Activated CD8-positive, alpha-beta memory T cell treated with anti-CD3 and anti-CD28 coated beads, Interleukin-2, amount 10 ng/mL, durations not matched to agents 7 days and 5 days (primary cell): Measurements from ENCODE around the gene SNAI3. TPM values are rescaled to one million over a fixed set of nuclear protein-coding genes. Genes with fewer than 3 reads are reported as not detected.

Experiments
- ATAC-seq: fragments of 150-1000 bp; cut with Tn5 transposase; one replicate; pipeline ENCODE4 v1.10.0; 2021; ENCODE audit warnings: moderate library complexity
- CTCF ChIA-PET: fragments of 350-600 bp; sonication (Branson Sonifier 250); formaldehyde crosslinking; loops from one replicate; lab custom pipeline; 2021; ENCODE audit warnings: antibody characterized with exemption; lab: Charles Lee
- DNase-seq: peaks from one replicate; pipeline ENCODE4 v3.0.0-alpha.2; 2020
- H3K27ac Mint-ChIP-seq: one replicate; pipeline ENCODE4 v1.8.0; 2021; ENCODE audit warnings: mild to moderate bottlenecking, mixed read lengths
- H3K27me3 Mint-ChIP-seq: one replicate; pipeline ENCODE4 v1.8.0; 2021; ENCODE audit warnings: mixed read lengths
- H3K36me3 Mint-ChIP-seq: one replicate; pipeline ENCODE4 v1.8.0; 2021; ENCODE audit warnings: mild to moderate bottlenecking, mixed read lengths
- H3K4me1 Mint-ChIP-seq: one replicate; pipeline ENCODE4 v1.8.0; 2021; ENCODE audit warnings: mixed read lengths
- H3K4me3 Mint-ChIP-seq: one replicate; pipeline ENCODE4 v1.8.0; 2021; ENCODE audit warnings: mild to moderate bottlenecking, moderate library complexity, mixed read lengths
- H3K9me3 Mint-ChIP-seq: one replicate; pipeline ENCODE4 v1.8.0; 2022; ENCODE audit warnings: low read depth, mixed read lengths
- total RNA-seq, 2 experiments: library from RNA; stranded (reverse); gene quantifications; one replicate each; pipeline ENCODE4 v1.2.3, GENCODE V29; 2021

Gene SNAI3
- total RNA-seq, 2 experiments from 2014 or later: 5.6 to 14.1 TPM

DNA sequence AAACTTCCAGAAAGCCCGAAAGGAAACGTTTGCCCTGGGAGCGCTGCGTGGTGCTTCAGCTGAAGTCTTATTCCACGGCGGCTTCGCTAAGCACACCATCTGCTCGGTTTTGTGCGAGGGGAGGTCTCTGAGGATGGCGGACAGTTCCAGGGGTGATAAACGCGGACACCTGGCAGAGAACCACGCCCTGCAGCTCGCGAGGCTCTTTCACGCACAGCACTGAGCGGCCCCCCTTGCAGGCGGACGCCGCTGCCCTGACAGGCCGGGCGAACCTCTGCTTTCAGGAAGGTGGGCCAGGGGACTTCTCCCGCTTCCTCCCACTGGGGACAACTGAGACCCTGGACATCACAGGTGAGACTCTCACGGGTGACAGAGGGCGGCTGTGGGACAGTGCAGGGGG is 27.1 kb downstream of the SNAI3 start:
- CTCF ChIA-PET: interaction anchor here (1.7 kb wide), 1 partner anchor 26 kb away, joined by 6 read pairs; no protein-coding TSS in a partner anchor
- Mint-ChIP-seq H3K27me3 (no peaks in the 10 kb centered on the region), H3K36me3 (peaks cover 6% of the 10 kb centered on the region), H3K4me1 (peaks cover 16% of the 10 kb centered on the region), H3K9me3 (no peaks in the 10 kb centered on the region), H3K4me3 (no peak overlapping the region), H3K27ac (no peak overlapping the region)
- no peak for DNase-seq
- ATAC-seq: no peak

DNA sequence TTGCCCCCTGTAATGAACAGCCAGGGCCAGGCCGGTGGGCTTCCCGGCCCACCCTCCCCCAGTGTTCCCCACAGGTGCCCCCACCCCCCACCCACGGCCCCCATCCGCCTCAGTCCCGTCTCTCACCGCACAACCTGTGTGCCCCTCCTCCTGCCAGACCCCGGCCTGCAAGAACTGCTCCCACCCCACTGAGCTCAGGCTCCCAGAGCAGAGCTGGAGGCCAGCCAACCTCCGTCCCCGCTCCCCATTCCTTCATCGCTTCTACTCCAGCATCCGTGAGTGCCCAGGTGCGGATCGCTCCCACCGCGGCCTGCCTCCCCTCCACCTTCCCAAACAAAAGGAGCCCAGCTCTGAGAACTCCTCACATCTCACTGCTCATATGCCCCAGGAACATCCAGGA is 27.6 kb downstream of the SNAI3 start:
- Mint-ChIP-seq H3K4me3 (no peak overlapping the region), H3K27ac (no peak overlapping the region), H3K36me3 (peaks cover 6% of the 10 kb centered on the region), H3K9me3 (no peaks in the 10 kb centered on the region), H3K27me3 (no peaks in the 10 kb centered on the region), H3K4me1 (peaks cover 13% of the 10 kb centered on the region)
- CTCF ChIA-PET: interaction anchor here (1.7 kb wide), 1 partner anchor 26 kb away, joined by 6 read pairs; no protein-coding TSS in a partner anchor
- no peak for ATAC-seq
- DNase-seq: no peak

DNA sequence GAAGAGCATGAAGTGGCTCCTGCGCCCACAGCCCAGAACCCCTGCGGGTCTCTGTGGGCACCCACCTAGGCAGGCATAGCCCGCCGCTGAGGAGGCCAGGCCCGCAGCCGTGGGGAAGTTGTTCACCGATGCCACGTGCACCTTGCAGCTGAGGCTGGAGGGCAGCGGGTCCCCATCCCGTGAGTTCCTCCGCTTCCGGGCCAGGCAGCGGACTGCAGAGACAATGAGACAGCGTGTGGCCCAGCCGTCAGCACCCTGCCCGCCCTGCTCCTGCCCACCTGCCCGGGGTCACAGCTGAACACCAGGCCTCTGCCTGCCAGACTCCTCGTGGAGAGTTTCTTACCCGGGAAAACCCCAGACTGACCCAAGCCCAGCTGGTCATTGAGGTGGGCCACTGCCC is 28.9 kb downstream of the SNAI3 start:
- H3K4me1 Mint-ChIP-seq: peaks cover 13% of the 10 kb centered on the region
- ATAC-seq (no peak), DNase-seq (no peak)
- no peak overlapping the region for H3K27ac Mint-ChIP-seq
- no peaks in the 10 kb centered on the region for H3K9me3 Mint-ChIP-seq
- CTCF ChIA-PET: interaction anchor here (1.7 kb wide), 1 partner anchor 28 kb away, joined by 6 read pairs; no protein-coding TSS in a partner anchor
- peaks cover 6% of the 10 kb centered on the region for H3K36me3 Mint-ChIP-seq
- no peak overlapping the region for H3K4me3 Mint-ChIP-seq
- H3K27me3 Mint-ChIP-seq: no peaks in the 10 kb centered on the region

- H3K4me1 Mint-ChIP-seq: peaks cover 13% of the 10 kb centered on the region
- ATAC-seq (no peak), DNase-seq (no peak)
- H3K27ac Mint-ChIP-seq: no peak overlapping the region
- peaks cover 6% of the 10 kb centered on the region for H3K36me3 Mint-ChIP-seq
- H3K27me3 Mint-ChIP-seq: no peaks in the 10 kb centered on the region
- CTCF ChIA-PET: no interaction called here
- no peaks in the 10 kb centered on the region for H3K9me3 Mint-ChIP-seq
- H3K4me3 Mint-ChIP-seq: no peak overlapping the region
Measured at GRCh38 chr16:88656291-88656980, 29.9 kb downstream of the SNAI3 start.

- CTCF ChIA-PET: no interaction called here
Measured at GRCh38 chr16:88655733-88656281, 30.5 kb downstream of the SNAI3 start.

DNA sequence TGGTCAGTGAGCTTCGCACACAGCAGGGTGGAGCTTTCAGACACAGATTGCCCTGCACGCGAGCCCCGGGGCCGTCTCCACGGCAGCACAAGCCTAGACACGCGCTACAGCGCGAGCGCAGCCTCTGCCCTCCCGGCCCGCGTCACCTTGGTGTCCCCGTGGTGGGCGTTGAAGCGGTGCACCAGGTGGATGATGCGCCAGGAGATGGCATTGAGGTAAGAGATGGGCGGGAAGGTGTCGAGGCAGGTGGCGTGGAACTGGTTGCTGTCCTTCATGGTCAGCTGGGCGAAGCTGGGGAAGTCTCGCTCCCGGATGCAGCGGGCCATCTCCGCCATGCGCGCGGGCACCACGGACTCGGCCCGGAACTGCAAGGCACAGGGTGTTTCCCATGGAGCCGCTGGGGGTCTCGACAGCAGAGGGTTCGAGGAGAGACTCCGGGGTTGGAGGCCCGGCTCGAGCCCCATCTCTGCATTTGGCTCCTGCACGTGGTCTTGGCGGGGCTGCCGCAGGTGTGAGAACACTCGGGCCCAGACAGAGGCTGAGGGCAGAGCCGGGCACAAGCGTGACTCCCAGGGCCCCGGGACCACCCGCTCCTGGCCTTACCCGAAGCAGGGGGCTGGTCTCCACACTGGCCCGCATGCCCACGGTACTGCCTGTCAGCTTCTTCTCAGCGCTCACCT is 31.1 kb downstream of the SNAI3 start:
- H3K27ac Mint-ChIP-seq: no peak overlapping the region

More at GRCh38 chr16:88655733-88656281, 30.5 kb downstream of the SNAI3 start:
- Mint-ChIP-seq H3K27ac (no peak overlapping the region), H3K27me3 (no peaks in the 10 kb centered on the region), H3K9me3 (no peaks in the 10 kb centered on the region), H3K4me3 (no peak overlapping the region), H3K36me3 (peaks cover 6% of the 10 kb centered on the region), H3K4me1 (peaks cover 12% of the 10 kb centered on the region)
- DNase-seq (no peak), ATAC-seq (no peak)

GRCh38 chr16:88654363-88655052 is 31.8 kb downstream of the SNAI3 start:
- Mint-ChIP-seq H3K4me1 (peaks cover 12% of the 10 kb centered on the region), H3K4me3 (no peak overlapping the region), H3K27me3 (no peaks in the 10 kb centered on the region), H3K27ac (no peak overlapping the region), H3K9me3 (no peaks in the 10 kb centered on the region), H3K36me3 (peaks cover 3% of the 10 kb centered on the region)
- no peak for ATAC-seq
- CTCF ChIA-PET: interaction anchor here (1.5 kb wide), 1 partner anchor 27 kb away, joined by 3 read pairs; no protein-coding TSS in a partner anchor
- DNase-seq: no peak

More for the DNA sequence above, 31.1 kb downstream of the SNAI3 start:
- H3K4me1 Mint-ChIP-seq: peaks cover 12% of the 10 kb centered on the region
- CTCF ChIA-PET: interaction anchor here (1.5 kb wide), 1 partner anchor 26 kb away, joined by 3 read pairs; no protein-coding TSS in a partner anchor
- peaks cover 4% of the 10 kb centered on the region for H3K36me3 Mint-ChIP-seq
- H3K9me3 Mint-ChIP-seq: no peaks in the 10 kb centered on the region
- DNase-seq (no peak), ATAC-seq (no peak)
- H3K4me3 Mint-ChIP-seq: no peak overlapping the region
- no peaks in the 10 kb centered on the region for H3K27me3 Mint-ChIP-seq

DNA sequence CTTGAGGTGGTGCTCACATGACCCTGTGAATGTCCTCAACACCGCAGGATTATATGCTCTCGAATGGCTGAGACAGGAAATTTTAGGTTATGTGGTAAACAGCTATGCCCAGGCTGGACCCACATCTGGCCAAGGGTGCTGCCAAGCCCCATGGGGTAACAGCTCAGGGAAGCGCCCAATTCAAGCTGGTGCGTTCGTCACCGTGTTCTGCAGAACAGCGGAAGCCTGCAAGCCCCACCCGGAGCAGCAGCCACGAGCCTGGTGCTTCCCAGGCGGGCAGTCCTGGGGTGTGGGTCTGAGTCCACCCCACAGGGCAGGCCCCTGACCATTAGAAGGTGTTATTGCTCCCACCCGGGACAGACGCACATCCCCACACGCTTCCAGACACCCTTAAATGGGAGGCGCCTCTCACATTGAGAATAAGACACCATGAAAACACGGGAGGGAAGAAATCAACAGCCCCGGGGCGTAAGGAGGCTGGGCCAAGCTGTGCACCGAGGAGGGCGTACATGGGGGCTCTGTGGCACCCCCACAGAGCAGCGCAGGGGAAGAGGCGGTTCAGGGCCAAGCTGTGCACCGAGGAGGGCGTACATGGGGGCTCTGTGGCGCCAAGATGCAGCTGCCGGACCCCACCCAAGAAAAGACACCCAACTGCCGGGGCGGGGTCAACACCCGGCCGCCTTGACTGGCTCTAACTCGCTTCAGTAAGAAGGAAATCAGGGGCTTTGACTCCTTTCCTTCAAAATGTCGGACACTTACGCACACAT is 32.5 kb downstream of the SNAI3 start:
- Mint-ChIP-seq H3K27me3 (no peaks in the 10 kb centered on the region), H3K4me1 (peaks cover 18% of the 10 kb centered on the region), H3K36me3 (peaks cover 8% of the 10 kb centered on the region), H3K27ac (peak overlapping the region; percentile 49), H3K4me3 (no peak overlapping the region), H3K9me3 (no peaks in the 10 kb centered on the region)
- CTCF ChIA-PET: interaction anchor here (1.5 kb wide), 1 partner anchor 27 kb away, joined by 3 read pairs; no protein-coding TSS in a partner anchor
- ATAC-seq: no peak
- no peak for DNase-seq

GRCh38 chr16:88653101-88653500 is 33.2 kb downstream of the SNAI3 start:
- no peaks in the 10 kb centered on the region for H3K9me3 Mint-ChIP-seq
- CTCF ChIA-PET: no interaction called here
- H3K27me3 Mint-ChIP-seq: no peaks in the 10 kb centered on the region
- DNase-seq (no peak), ATAC-seq (no peak)
- H3K4me3 Mint-ChIP-seq: no peak overlapping the region
- H3K27ac Mint-ChIP-seq: peak overlapping the region; percentile 49
- H3K36me3 Mint-ChIP-seq: peaks cover 8% of the 10 kb centered on the region
- H3K4me1 Mint-ChIP-seq: peaks cover 18% of the 10 kb centered on the region

DNA sequence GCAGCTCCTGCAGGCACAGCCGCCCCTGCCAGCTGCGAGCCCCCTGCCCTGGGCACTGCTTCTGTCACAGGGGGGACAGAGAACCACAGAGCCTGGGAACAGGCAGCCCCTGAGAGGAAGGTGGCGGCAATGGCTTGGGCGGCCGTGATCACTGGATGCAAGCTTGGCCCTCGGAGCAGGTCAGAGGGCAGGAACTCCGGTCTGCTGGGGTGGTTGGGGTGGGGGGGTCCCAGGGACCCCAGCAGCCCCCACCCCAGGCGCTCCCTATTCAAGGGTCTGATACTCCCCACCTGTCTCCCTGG is 33.6 kb downstream of the SNAI3 start:
- CTCF ChIA-PET: no interaction called here
- no peak for DNase-seq
- peaks cover 18% of the 10 kb centered on the region for H3K4me1 Mint-ChIP-seq

GRCh38 chr16:88651989-88652761 is 34.1 kb downstream of the SNAI3 start:
- no peaks in the 10 kb centered on the region for H3K27me3 Mint-ChIP-seq
- H3K36me3 Mint-ChIP-seq: peaks cover 8% of the 10 kb centered on the region
- CTCF ChIA-PET: no interaction called here
- DNase-seq (no peak), ATAC-seq (no peak)
- no peaks in the 10 kb centered on the region for H3K9me3 Mint-ChIP-seq
- H3K4me3 Mint-ChIP-seq: no peak overlapping the region
- H3K4me1 Mint-ChIP-seq: peaks cover 18% of the 10 kb centered on the region
- peak overlapping the region; percentile 94 for H3K27ac Mint-ChIP-seq

More for the DNA sequence above, 33.6 kb downstream of the SNAI3 start:
- Mint-ChIP-seq H3K27me3 (no peaks in the 10 kb centered on the region), H3K4me3 (no peak overlapping the region), H3K9me3 (no peaks in the 10 kb centered on the region), H3K36me3 (peaks cover 8% of the 10 kb centered on the region), H3K27ac (no peak overlapping the region)
- ATAC-seq: no peak

- peaks cover 8% of the 10 kb centered on the region for H3K36me3 Mint-ChIP-seq
- peak overlapping the region; percentile 94 for H3K4me3 Mint-ChIP-seq
- ATAC-seq (peak; percentile 80), DNase-seq (peak; percentile 93)
- H3K27me3 Mint-ChIP-seq: no peaks in the 10 kb centered on the region
- no peaks in the 10 kb centered on the region for H3K9me3 Mint-ChIP-seq
- peak overlapping the region; percentile 94 for H3K27ac Mint-ChIP-seq
- CTCF ChIA-PET: no interaction called here
- H3K4me1 Mint-ChIP-seq: peaks cover 18% of the 10 kb centered on the region
Measured at GRCh38 chr16:88651276-88651988, 34.9 kb downstream of the SNAI3 start.
